Lung (tissue), 13 donors: ENCODE data around the gene FEV. TPM values are rescaled to one million over a fixed set of nuclear protein-coding genes. Genes with fewer than 3 reads are reported as not detected.
"Not testable (repeated sequence)": the region's sequence is repeated elsewhere in the genome, so short reads cannot be mapped to it uniquely, and the experiment has no call there.

Source experiments
- ATAC-seq: fragments of 200-7000 bp; cut with Tn5 transposase; one replicate; pipeline ENCODE4 v1.9.1; 2020; ENCODE audit warnings: moderate number of reproducible peaks; ENCODE audit not compliant: insufficient read depth, low FRiP score
- DNase-seq, 3 donors: peaks; one replicate each; pipeline ENCODE4 v3.0.0-alpha.2; 2013 to 2017
- H3K27ac ChIP-seq, 2 donors: one replicate each; pipeline ENCODE4 v1.5.1; 2013; ENCODE audit warnings: mild to moderate bottlenecking in 2 of 2, moderate library complexity in 2 of 2, control low read depth in 1 of 2, inconsistent platforms in 1 of 2, low read depth in 1 of 2, low read length in 1 of 2
- H3K27me3 ChIP-seq, 3 donors: one replicate each; pipeline ENCODE4 v1.5.1; 2013; ENCODE audit warnings: low read length in 2 of 3; ENCODE audit not compliant: control insufficient read depth in 3 of 3, insufficient read depth in 3 of 3
- H3K36me3 ChIP-seq, 4 donors: one replicate each; pipeline ENCODE4 v1.5.1; 2013; ENCODE audit warnings: low read length in 4 of 4, mild to moderate bottlenecking in 1 of 4, moderate library complexity in 1 of 4; ENCODE audit not compliant: control insufficient read depth in 4 of 4, insufficient read depth in 4 of 4
- H3K4me1 ChIP-seq, 5 donors: one replicate each; pipeline ENCODE4 v1.5.1; 2013; ENCODE audit warnings: low read length in 5 of 5, mild to moderate bottlenecking in 2 of 5, moderate library complexity in 1 of 5; ENCODE audit not compliant: control insufficient read depth in 5 of 5, insufficient read depth in 5 of 5
- H3K4me3 ChIP-seq: one replicate; pipeline ENCODE4 v1.5.1; 2013; ENCODE audit warnings: mild to moderate bottlenecking, control low read depth, moderate library complexity
- H3K9ac ChIP-seq, 2 donors: one replicate each; pipeline ENCODE4 v1.5.1; 2013; ENCODE audit warnings: low read length in 2 of 2, control low read depth in 1 of 2; ENCODE audit not compliant: insufficient read depth in 1 of 2
- H3K9me3 ChIP-seq, 4 donors: one replicate each; pipeline ENCODE4 v1.5.1; 2013; ENCODE audit warnings: low read length in 3 of 4, mild to moderate bottlenecking in 1 of 4, moderate library complexity in 1 of 4; ENCODE audit not compliant: control insufficient read depth in 4 of 4, insufficient read depth in 3 of 4
- CTCF ChIP-seq: IDR thresholded peaks from 2 replicates; pipeline ENCODE4 v1.5.1; 2012; ENCODE audit warnings: mild to moderate bottlenecking; ENCODE audit errors: control extremely low read depth, extremely low read depth
- WGBS, 2 donors: extraction: QIAGEN DNeasy Blood & Tissue Kit; methylation state at CpG; one replicate each; pipeline ENCODE4 v1.1.7; 2013; 5-methylcytosine and 5-hydroxymethylcytosine counted together
- polyA plus RNA-seq, 2 donors: library from polyadenylated mRNA; stranded (reverse); fragments of 200-250 nt; gene quantifications; one replicate each; pipeline ENCODE4 v1.2.1, GENCODE V29; 2013
- small RNA-seq: library from RNA; depleted of rRNA; stranded (forward); fragments of <200 nt; gene quantifications from one replicate; pipeline ENCODE3, GENCODE V24; 2014; ENCODE audit warnings: low replicate concordance
- total RNA-seq, 2 donors: library from RNA; depleted of rRNA in 1 of 2; stranded (reverse); fragments of >200 nt in 1 of 2; gene quantifications; one replicate each; pipeline ENCODE4 v1.2.1, GENCODE V29; 2014 to 2021
- donor health status: control.
- donor health status: control.
- donor health status: Bipolar disorder and iron deficiency.
- donor health status: healthy.
- donor health status: DM: yes; HTN: yes; CAD: no.

The FEV gene
- total and polyA plus RNA-seq, 4 donors: not detected

GRCh38 chr2:218946621-218947020 is 38.4 kb downstream of the FEV start:
- no peak for TF ChIP-seq CTCF
- no peaks in the 10 kb centered on the region for H3K4me1 ChIP-seq
- H3K27ac ChIP-seq: no peak overlapping the region
- ATAC-seq (no peak), DNase-seq (no peak)
- 96 to 100% methylated on average over 1 of the region's 1 CpG for WGBS, 2 donors
- H3K4me3 ChIP-seq: no peak overlapping the region
- H3K36me3 ChIP-seq: no peaks in the 10 kb centered on the region
- peaks cover 0 to 1% (median 0%) of the 10 kb centered on the region in 4 donors for H3K9me3 ChIP-seq
- peaks cover 0 to 7% (median 0%) of the 10 kb centered on the region in 3 donors for H3K27me3 ChIP-seq
- no peak overlapping the region for H3K9ac ChIP-seq

GRCh38 chr2:218944759-218945404 is 40.1 kb downstream of the FEV start:
- Histone ChIP-seq H3K4me1 (no peaks in the 10 kb centered on the region), H3K9me3 (peaks cover 0 to 1% (median 0%) of the 10 kb centered on the region in 4 donors), H3K9ac (no peak overlapping the region), H3K27ac (no peak overlapping the region), H3K27me3 (peaks cover 0 to 7% (median 3%) of the 10 kb centered on the region in 3 donors), H3K36me3 (no peaks in the 10 kb centered on the region), H3K4me3 (no peak overlapping the region)
- ATAC-seq (no peak), DNase-seq (no peak)
- TF ChIP-seq CTCF: no peak
- WGBS, 2 donors: 78 to 85% methylated on average over 1 of the region's 1 CpG

- not testable (repeated sequence) for H3K4me3 ChIP-seq, H3K9me3 ChIP-seq, H3K27me3 ChIP-seq, ATAC-seq, H3K36me3 ChIP-seq, DNase-seq, H3K4me1 ChIP-seq, H3K27ac ChIP-seq, H3K9ac ChIP-seq
- WGBS, 2 donors: 95% methylated on average over 25 of the region's 25 CpGs; no CpG with 5 or more reads in 1 of the 2 donors
These were observed 53.2 kb downstream of the FEV start for GRCh38 chr2:218931751-218932150.

Small RNAs within 50 kb of the gene (small RNA-seq; reads per million reads assigned to genes)
- gene MIR375: 1,324 reads per million, percentile 99 among the genes with 10 or more reads in this experiment

Other genes with a start within 250 kb of the FEV start
- gene CYP27A1, start 203.0 kb downstream of the FEV start, total RNA-seq: 100 to 1,000 TPM in 1 of 2 donors, 10 to 100 TPM in 1; 38.3 to 110 TPM
- gene CYP27A1, start 203.0 kb downstream of the FEV start, polyA plus RNA-seq: 10 to 100 TPM; 65.3 to 88.9 TPM
- gene PRKAG3, start 153.4 kb downstream of the FEV start, total RNA-seq: not detected
- gene PRKAG3, start 153.4 kb downstream of the FEV start, polyA plus RNA-seq: under 1 TPM in 1 of 2 donors, not detected in 1; 0.01 TPM
- gene WNT6, start 125.4 kb downstream of the FEV start, total RNA-seq: under 1 TPM; 0.40 to 0.54 TPM
- gene WNT6, start 125.4 kb downstream of the FEV start, polyA plus RNA-seq: under 1 TPM; 0.08 to 0.16 TPM
- under 1 TPM; 0.65 to 0.77 TPM for gene WNT10A, start 104.3 kb downstream of the FEV start, total RNA-seq
- under 1 TPM; 0.17 to 0.43 TPM for gene WNT10A, start 104.3 kb downstream of the FEV start, polyA plus RNA-seq
- gene CDK5R2, start 25.5 kb downstream of the FEV start, total RNA-seq: under 1 TPM in 1 of 2 donors, not detected in 1; 0.17 TPM
- gene CDK5R2, start 25.5 kb downstream of the FEV start, polyA plus RNA-seq: under 1 TPM; 0.03 to 0.08 TPM
- not detected for gene CRYBA2, start 8.2 kb upstream of the FEV start, total RNA-seq
- under 1 TPM in 1 of 2 donors, not detected in 1; 0.08 TPM for gene CRYBA2, start 8.2 kb upstream of the FEV start, polyA plus RNA-seq
- gene CFAP65, start 56.3 kb upstream of the FEV start, total RNA-seq: 10 to 100 TPM; 10.3 to 16.5 TPM
- gene CFAP65, start 56.3 kb upstream of the FEV start, polyA plus RNA-seq: 1 to 10 TPM; 3.9 to 5.8 TPM
- gene IHH, start 75.7 kb upstream of the FEV start, total RNA-seq: 1 to 10 TPM; 2.2 to 4.4 TPM
- 1 to 10 TPM in 1 of 2 donors, under 1 TPM in 1; 0.55 to 1.8 TPM for gene IHH, start 75.7 kb upstream of the FEV start, polyA plus RNA-seq
- 10 to 100 TPM; 13.3 to 21.1 TPM for gene NHEJ1, start 175.6 kb upstream of the FEV start, total RNA-seq
- gene NHEJ1, start 175.6 kb upstream of the FEV start, polyA plus RNA-seq: 10 to 100 TPM in 1 of 2 donors, 1 to 10 TPM in 1; 8.4 to 11.7 TPM
- 1 to 10 TPM; 2.0 to 2.5 TPM for gene SLC23A3, start 184.8 kb upstream of the FEV start, total RNA-seq
- gene SLC23A3, start 184.8 kb upstream of the FEV start, polyA plus RNA-seq: 1 to 10 TPM in 1 of 2 donors, under 1 TPM in 1; 0.80 to 1.7 TPM
- 10 to 100 TPM; 27.5 to 66.9 TPM for gene CNPPD1, start 191.7 kb upstream of the FEV start, total RNA-seq
- gene CNPPD1, start 191.7 kb upstream of the FEV start, polyA plus RNA-seq: 10 to 100 TPM; 37.2 to 60.1 TPM
- gene RETREG2, start 193.1 kb upstream of the FEV start, total RNA-seq: 10 to 100 TPM; 42.1 to 80.6 TPM
- gene RETREG2, start 193.1 kb upstream of the FEV start, polyA plus RNA-seq: 10 to 100 TPM; 46.8 to 56.6 TPM
- gene ZFAND2B, start 221.6 kb upstream of the FEV start, total RNA-seq: 10 to 100 TPM; 28.2 to 41.4 TPM
- 10 to 100 TPM; 37.7 to 45.1 TPM for gene ZFAND2B, start 221.6 kb upstream of the FEV start, polyA plus RNA-seq
- 10 to 100 TPM; 17.2 to 40.4 TPM for gene ABCB6, start 233.8 kb upstream of the FEV start, total RNA-seq
- 10 to 100 TPM; 27.7 to 49.4 TPM for gene ABCB6, start 233.8 kb upstream of the FEV start, polyA plus RNA-seq
- gene ATG9A, start 244.5 kb upstream of the FEV start, total RNA-seq: 10 to 100 TPM; 49.1 TPM
- 10 to 100 TPM; 22.5 to 36.1 TPM for gene ATG9A, start 244.5 kb upstream of the FEV start, polyA plus RNA-seq
- 100 to 1,000 TPM in 1 of 2 donors, 10 to 100 TPM in 1; 40.1 to 101 TPM for gene ANKZF1, start 244.6 kb upstream of the FEV start, total RNA-seq
- 10 to 100 TPM; 22.3 to 28.4 TPM for gene ANKZF1, start 244.6 kb upstream of the FEV start, polyA plus RNA-seq